HG03439 (cell line): ENCODE measurements around the gene ATP7B.

Experiments used
- ATAC-seq: cut with Tn5 transposase; IDR thresholded peaks from one replicate; pipeline ENCODE4 v1.9.1; 2021; ENCODE audit warnings: mild to moderate bottlenecking, moderate library complexity; ENCODE audit not compliant: unreplicated experiment

Gene ATP7B

GRCh38 chr13:51902776-51903175, 108.5 kb downstream of the ATP7B start:
- no peak for ATAC-seq

DNA sequence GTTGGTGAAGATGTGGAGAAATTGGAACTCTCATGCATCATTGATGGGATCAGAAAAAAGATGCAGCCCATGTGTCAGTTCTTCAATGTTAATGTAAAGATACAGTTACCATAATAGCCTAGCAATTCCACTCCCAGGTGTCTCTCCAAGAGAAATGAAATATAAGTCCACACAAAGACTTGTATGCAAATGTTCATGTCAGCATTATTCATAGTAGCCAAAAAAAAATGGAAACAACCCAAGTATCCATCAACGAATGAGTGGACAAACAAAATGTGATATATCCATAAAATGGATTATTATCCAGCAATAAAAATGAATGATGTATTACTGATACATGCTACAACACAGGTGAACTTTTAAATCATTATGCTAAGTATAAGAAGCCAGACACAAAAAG, 110.8 kb downstream of the ATP7B start:
- no peak for ATAC-seq

- no peak for ATAC-seq
These were observed 115.1 kb downstream of the ATP7B start for GRCh38 chr13:51895906-51896888.

DNA sequence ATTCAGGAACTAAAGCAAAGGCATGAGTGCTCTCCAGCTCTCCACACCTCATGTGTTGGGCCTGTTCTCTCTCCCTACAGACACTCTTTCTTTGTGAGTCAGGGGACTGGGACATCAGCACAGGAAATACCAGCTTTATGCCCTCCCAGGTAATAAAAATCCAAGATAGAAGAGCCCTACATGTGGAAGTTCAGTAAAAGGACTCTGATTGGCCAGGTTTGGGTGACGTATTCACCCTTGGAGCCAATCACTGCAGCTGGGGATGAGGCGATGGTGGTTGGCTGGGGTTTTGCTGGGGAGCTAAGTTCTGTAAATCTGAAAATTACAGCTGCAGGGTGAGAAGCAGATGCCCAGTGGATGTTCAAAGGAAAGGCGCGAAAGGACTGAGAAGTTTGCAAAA, 117.0 kb downstream of the ATP7B start:
- ATAC-seq: no peak

- no peak for ATAC-seq
These were observed 118.6 kb downstream of the ATP7B start for GRCh38 chr13:51892657-51893056.

DNA sequence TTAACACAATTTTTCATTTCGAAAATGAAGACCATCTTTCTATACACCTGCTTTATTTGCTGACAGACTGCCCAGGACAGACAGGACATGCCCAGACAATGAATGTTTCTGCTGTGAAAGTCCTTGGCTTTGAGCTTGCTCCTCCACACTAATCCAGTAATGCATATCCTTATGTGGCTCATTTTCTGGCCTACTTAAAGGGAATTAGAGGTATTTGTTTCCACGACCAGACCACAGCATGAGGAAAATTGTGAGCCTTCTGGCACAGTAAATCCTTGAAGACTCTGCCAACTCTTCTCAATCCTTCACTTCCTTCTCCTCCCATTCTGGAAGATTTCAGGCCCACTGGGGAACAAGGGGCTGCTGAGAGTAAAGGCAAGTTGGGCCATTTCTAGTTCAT, 123.8 kb downstream of the ATP7B start:
- no peak for ATAC-seq

DNA sequence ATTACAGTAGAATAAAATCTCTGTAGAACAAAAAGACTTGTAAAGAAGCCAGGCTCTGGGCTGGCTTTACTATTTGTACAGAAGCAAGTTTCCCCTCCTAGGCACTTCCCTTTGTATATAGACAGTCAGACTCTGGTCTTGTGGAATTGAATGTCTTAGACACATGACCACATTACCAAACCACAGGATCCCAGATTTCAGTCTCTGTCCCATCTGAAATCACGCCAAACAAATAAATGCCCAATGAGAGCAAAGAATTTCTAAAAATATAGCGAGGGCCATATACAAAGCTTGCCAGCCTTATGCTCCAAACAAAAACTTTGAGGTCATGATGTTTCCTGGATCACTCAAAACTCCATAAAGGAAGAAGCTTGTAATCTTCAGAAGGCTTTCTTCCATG, 125.6 kb downstream of the ATP7B start:
- no peak for ATAC-seq

GRCh38 chr13:51883226-51883600, 128.0 kb downstream of the ATP7B start:
- ATAC-seq: no peak
